Bronchial epithelial cell (primary cell): ENCODE data around the gene ATP5PB. TPM values are rescaled to one million over a fixed set of nuclear protein-coding genes. Genes with fewer than 3 reads are reported as not detected.

Experiments used
- DNase-seq: peaks from one replicate; pipeline ENCODE4 v3.0.0-alpha.2; 2010; ENCODE audit warnings: low read depth
- FAIRE-seq: peaks from 2 replicates; lab custom pipeline; 2011; peaks lifted over from hg19 to GRCh38; lab: Jason Lieb, UNC
- H3K27me3 ChIP-seq: 2 replicates; pipeline ENCODE4 v1.5.1; 2011; ENCODE audit warnings: low read length; ENCODE audit not compliant: control insufficient read depth, insufficient read depth
- H3K36me3 ChIP-seq: 2 replicates; pipeline ENCODE4 v1.5.1; 2011; ENCODE audit warnings: low read length; ENCODE audit not compliant: control insufficient read depth, insufficient read depth
- H3K4me3 ChIP-seq: 2 replicates; pipeline ENCODE4 v1.5.1; 2011; ENCODE audit warnings: mild to moderate bottlenecking, low read depth, low read length, control low read depth
- CTCF ChIP-seq: IDR thresholded peaks from 2 replicates; pipeline ENCODE4 v1.5.1; 2011; ENCODE audit warnings: mild to moderate bottlenecking, moderate library complexity, low read length, control low read depth, inconsistent platforms; ENCODE audit not compliant: insufficient read depth, severe bottlenecking
- total RNA-seq: library from RNA; depleted of rRNA; stranded (reverse); fragments of >200 nt; gene quantifications from 2 replicates; pipeline ENCODE4 v1.2.1, GENCODE V29; 2014

ATP5PB gene
- total RNA-seq, 1 donor from 2014 or later = 259 TPM

- H3K4me3 ChIP-seq = no peak overlapping the region
- no peak for DNase-seq
- peaks cover 2% of the 10 kb centered on the region for H3K36me3 ChIP-seq
- no peak for FAIRE-seq
- no peaks in the 10 kb centered on the region for H3K27me3 ChIP-seq
- no peak for TF ChIP-seq CTCF
Observed at GRCh38 chr1:111476214-111476613, 26.9 kb downstream of the ATP5PB start.

GRCh38 chr1:111476761-111477309, 27.6 kb downstream of the ATP5PB start:
- no peak for TF ChIP-seq CTCF
- no peak overlapping the region for H3K4me3 ChIP-seq
- no peaks in the 10 kb centered on the region for H3K36me3 ChIP-seq
- FAIRE-seq (no peak), DNase-seq (no peak)
- no peaks in the 10 kb centered on the region for H3K27me3 ChIP-seq

GRCh38 chr1:111480674-111481073, 31.4 kb downstream of the ATP5PB start:
- FAIRE-seq (no peak), DNase-seq (no peak)
- Histone ChIP-seq H3K27me3 (no peaks in the 10 kb centered on the region), H3K36me3 (no peaks in the 10 kb centered on the region), H3K4me3 (no peak overlapping the region)
- no peak for TF ChIP-seq CTCF

- Histone ChIP-seq H3K4me3 (no peak overlapping the region), H3K27me3 (no peaks in the 10 kb centered on the region), H3K36me3 (no peaks in the 10 kb centered on the region)
- FAIRE-seq (no peak), DNase-seq (peak; percentile 59)
- peak; percentile 79 for TF ChIP-seq CTCF
Observed at GRCh38 chr1:111481387-111482221, 32.3 kb downstream of the ATP5PB start.

- FAIRE-seq (no peak), DNase-seq (no peak)
- no peaks in the 10 kb centered on the region for H3K27me3 ChIP-seq
- no peaks in the 10 kb centered on the region for H3K36me3 ChIP-seq
- no peak overlapping the region for H3K4me3 ChIP-seq
- TF ChIP-seq CTCF = no peak
Observed at GRCh38 chr1:111483166-111483565, 33.9 kb downstream of the ATP5PB start.
